ENCODE results near the gene WNT9B. TPM values are rescaled to one million over a fixed set of nuclear protein-coding genes. Genes with fewer than 3 reads are reported as not detected.

The WNT9B gene
- total RNA-seq, 1 experiment from 2014 or later = not detected

DNA sequence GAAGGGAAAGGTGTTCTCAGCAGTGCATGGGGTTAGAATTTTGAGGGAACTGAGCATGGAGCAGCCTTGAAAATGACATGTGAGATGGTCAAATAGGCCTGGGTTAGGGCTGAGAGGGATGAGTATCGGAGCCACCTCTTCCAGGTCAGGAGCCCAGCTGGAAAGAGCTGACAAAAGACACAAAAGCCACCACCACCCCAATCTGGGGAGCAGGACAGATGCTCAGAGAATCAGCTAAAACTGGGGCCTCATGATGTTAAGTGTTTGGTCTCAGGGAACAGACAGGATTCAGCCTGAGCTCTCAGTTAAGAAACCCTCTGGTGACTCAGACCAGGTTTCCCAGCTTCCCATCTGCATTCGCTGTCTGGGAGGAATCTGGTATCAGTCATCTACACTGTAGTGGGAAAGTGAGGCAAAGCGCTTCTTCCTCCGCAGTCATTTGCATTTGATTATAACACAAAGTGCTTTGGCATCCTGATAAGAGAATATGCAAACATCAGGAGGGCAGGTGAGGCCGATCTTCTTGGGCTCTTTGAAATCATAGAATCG lies 2.6 kb downstream of the WNT9B start:
- no peak for DNase-seq (ENCODE audit: extremely low read depth, low read depth)

DNA sequence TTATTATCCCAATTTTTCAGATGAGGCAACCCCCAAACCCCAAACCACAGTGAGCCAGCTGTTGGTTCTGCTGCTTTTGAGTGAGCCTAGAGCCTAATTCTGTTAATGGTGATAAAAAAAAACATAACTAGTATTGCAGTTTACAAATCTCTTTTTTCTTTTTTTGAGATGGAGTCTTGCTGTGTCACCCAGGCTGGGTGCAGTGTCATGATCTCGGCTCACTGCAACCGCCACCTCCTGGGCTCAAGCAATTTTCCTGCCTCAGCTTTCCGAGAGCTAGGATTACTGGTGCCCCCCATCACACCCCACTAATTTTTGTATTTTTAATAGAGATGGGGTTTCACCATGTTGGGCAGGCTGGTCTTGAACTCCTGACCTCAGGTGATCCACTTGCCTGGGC lies 3.1 kb downstream of the WNT9B start:
- no peak for DNase-seq (ENCODE audit: extremely low read depth, low read depth)

DNA sequence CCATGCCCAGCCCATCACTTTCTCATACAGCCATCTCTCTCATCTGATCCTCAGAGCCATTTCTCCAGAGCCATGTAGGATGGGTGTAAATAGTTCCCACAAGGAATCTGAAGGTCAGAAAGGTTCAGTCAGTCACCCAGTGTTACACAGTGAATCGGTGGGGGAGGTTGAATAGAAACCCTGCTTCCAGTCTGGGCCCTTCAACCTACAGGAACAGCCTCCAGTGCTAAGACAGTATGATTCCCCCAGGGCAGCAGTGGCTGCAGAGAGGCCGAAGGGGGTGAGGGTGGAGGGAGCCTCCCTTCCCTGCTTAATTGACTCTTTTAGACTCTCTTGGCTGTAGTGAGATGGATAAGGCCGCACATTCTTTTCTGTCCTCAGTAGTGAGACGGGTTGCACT lies 3.6 kb downstream of the WNT9B start:
- DNase-seq (ENCODE audit: extremely low read depth, low read depth) = no peak

DNA sequence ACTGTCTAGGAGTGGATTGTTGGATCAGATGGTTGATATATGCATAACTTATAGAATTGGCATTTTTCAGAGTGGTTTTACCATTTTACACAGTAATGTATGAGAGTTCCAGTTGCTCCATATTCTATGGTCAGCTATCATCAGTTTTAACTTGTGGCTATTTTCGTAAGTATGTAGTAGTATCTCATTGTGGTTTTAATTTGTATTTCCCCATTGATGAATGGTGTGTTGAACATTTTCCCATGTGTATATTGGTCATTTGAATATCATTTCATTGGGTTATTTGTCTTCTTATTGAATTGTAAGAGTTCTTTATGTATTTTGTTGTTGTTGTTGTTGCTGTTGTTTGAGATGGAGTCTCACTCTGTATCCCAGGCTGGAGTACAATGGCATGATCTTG lies 6.2 kb downstream of the WNT9B start:
- DNase-seq (ENCODE audit: extremely low read depth, low read depth) = no peak

DNA sequence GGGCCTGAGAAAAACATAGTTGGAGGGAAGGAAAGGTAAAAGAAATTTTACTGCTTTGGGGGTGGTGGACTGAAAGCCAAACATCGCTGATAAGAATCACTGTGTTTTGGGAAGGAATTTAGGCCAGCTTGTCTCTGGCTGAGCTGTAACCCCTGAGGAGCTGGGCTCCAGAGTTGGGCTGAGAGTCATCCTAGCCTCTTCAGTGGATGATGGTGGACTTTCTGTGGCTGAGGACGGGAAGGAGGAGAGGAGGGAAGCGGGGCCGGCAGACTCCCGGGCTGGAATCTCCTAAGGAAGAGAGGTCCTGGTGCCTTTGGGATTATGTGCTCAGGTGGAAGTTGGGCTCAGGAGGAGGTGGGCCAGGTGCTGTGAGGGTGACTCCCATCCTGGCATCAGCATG lies 8.6 kb downstream of the WNT9B start:
- DNase-seq (ENCODE audit: extremely low read depth, low read depth) = no peak

DNA sequence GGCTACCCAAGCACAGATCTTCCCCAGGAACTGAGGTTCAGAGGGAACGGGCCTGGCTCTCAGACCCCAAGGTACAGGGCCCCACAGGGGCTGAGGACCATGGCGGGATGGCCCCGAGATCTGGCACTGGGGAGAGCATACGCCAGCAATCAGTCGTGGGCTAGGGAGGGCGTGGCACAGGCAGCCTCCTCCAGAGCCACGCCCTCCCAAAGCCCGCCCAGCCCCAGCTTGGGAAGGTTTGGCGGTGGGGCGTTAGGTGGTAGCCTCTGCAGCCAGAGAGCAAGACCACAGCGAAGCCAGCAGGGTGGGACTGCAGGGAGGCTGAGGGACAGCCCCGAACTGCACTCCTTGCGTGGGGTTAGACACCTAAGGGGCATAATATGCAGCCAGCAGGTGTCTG lies 11.6 kb downstream of the WNT9B start:
- DNase-seq (ENCODE audit: extremely low read depth, low read depth) = no peak

DNA sequence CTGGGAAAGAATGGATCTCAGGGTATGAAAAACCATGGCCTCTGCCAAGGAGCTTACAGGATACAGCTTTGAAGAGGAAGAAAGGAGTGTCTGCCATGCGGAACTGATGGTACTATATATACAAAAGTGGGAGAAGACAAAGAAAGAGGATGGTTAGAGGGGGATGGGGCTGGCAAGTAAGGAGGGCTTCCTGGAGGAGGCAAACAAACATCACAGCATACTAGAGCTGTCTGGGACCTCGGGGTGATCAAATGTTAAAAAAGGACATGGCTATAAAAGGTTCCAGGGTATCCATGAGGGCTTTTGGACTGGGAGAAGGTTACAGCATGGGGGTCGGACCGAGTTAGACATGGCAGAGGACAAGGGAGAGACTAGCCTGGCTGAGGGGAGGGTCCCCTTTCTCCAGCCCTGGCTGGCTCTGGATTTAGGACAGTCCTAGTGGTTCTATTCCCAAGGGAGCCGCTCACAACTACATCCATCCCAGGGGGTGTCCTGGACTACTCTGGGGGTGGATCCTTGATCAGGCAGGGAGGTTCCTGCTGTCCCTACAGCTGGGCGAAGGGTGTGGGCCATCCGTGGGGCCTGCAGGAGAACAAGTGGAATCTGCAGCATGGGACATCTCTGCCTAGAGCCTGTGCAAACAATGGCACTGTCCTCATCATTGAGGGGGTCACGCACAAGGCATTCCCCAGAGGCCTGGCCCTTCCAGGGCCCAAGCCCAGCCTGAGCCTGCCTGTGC lies 12.2 kb downstream of the WNT9B start:
- no peak for DNase-seq (ENCODE audit: extremely low read depth, low read depth)

DNA sequence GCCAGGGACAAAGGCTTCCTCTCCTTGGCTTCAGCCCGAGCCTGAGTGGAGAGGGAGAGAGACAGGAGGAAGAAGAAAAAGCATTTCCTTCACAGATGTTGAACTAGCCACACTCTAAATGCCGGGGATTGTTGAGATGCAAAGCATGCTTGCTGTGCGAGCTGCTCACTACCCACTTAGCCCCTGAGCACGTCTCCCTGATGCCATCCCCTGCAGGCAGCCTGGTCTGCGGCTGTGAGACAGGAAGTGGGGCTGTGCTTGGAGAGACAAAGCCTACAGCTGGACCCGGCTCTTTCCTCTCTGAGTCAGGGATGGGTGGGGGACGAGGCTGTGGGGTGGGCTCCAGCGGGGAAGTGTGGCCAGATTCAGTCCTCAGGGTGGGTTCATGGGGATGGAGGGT lies 13.7 kb downstream of the WNT9B start:
- no peak for DNase-seq (ENCODE audit: extremely low read depth, low read depth)

DNA sequence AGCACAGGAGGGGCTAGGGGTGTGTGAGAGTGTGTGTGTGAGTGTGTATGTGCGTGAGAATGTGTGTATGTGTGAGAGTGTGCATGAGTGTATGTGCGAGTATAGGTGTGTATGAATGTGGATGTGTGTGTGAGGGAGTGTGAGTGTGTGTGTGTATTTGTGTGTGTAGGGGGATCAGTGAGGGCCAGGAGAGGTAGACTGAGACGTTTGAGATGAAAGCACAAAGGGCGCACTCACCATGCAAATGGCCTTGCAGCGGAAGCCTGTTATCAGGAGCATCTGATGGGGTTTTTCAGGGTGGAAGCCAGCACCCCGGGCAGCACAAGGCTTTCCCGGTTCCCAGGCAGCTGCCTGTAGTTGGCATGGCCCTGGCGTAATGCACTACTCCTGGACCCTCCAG lies 14.9 kb downstream of the WNT9B start:
- no peak for DNase-seq (ENCODE audit: extremely low read depth, low read depth)

DNA sequence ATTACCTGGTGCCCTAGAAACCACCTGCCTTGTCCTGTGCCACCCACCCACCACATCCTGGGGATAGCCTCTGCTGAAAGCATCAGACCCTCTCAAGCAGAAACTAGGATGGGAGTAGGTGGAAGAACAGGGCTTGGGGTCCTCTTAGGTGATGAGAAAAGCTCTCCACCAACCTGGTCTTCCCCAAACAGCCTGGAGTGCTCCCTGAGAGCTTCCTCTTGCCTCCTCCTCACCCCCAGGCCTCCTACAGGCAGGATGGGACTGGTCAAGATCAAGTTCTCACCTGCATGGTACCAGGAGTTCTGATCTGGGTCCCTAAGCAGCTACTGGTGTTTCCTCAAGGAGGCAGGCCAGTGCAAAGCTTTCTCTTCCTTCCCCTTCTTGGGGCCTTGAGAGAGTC lies 15.4 kb downstream of the WNT9B start:
- no peak for DNase-seq (ENCODE audit: extremely low read depth, low read depth)

DNA sequence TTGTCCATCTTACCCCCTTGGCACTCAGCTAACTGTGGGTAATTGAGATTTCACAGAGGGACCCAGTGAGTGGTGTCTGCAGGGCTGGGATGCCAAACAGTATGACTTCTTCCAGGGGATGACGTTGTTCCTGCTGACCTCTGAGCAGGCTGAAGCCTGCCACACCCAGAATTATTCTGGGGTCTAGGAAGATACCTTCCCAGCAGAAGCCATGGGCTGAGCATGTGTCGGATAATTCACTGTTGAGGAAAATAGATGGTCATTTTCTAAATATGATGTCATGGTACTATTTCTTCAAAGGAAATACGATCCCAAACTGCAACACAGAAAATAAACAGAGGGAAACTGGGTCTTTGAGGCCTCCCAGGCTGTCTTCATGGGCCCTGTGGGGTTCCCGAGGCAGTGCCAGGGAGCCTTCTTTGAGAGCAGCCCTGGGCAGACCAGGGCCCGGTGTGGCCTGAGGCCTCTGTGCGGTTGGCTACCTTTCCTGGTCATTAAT lies 17.4 kb downstream of the WNT9B start:
- no peak for DNase-seq (ENCODE audit: extremely low read depth, low read depth)

DNA sequence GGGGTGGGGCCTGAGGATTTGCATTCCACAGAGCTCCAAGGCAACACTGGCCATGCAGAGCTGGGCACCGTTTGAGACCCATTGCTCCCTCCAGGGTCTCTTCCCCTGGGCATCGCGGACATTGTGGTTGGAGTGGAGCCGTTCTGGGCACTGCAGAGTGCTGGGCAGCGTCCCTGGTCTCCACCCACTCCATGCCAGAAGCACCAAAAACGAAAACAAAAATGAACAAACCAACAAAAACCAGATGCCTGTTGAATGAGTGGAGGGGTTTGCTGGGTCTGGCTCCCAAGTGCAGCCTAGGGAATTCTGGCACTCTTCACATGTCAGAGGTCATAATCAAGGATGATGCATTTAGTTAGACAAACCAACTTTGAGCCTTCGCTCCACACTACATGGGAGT lies 17.9 kb downstream of the WNT9B start:
- DNase-seq (ENCODE audit: extremely low read depth, low read depth) = no peak

DNA sequence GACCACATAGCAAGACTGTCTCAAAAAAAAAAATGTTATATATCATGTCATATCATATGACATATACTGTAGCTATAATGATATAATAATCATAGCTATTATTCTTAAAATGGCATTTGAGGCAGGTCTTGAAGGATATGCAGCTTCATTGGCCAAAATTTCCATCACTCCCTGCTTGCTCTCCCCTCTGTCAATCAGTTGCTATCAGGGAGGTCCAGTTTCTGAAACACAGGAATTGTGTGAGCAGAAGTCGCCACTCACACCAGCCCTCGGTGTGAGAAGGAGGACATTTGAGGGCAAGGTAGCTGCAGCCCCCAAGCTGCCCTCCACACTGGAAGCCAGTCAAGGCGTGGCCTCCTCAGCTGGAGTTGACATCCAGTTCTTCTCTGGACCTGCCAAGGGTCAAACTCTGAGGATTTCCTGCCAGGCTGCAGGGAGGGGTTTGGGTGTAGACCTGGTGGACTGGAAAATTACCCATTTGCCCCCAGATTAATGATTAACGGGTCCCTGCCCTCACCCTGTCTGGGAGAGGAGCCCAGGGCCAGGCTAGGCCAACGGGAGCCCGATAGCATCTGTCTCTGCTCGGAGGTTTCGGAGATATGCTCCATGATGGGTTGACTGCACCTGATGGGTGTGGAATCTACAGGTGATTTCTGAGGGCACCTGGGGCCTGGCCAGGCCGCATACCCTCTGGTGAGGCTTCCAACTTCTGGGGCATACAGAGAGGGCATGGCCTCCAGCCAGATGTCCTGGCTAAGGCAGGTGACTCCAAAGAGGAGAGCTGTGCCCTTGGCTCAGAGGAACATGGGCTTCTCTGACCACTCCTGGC lies 18.8 kb downstream of the WNT9B start:
- DNase-seq (ENCODE audit: extremely low read depth, low read depth) = no peak

DNA sequence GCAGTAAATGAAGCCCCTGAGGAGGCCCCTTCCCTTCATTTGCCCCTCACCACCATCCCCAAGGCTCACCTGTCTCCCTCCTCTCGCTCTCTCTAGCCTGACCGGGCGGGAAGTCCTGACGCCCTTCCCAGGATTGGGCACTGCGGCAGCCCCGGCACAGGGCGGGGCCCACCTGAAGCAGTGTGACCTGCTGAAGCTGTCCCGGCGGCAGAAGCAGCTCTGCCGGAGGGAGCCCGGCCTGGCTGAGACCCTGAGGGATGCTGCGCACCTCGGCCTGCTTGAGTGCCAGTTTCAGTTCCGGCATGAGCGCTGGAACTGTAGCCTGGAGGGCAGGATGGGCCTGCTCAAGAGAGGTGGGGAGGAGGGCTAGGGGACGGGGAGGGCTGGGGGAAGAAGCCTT lies 21.0 kb downstream of the WNT9B start:
- DNase-seq (ENCODE audit: extremely low read depth, low read depth) = no peak

DNA sequence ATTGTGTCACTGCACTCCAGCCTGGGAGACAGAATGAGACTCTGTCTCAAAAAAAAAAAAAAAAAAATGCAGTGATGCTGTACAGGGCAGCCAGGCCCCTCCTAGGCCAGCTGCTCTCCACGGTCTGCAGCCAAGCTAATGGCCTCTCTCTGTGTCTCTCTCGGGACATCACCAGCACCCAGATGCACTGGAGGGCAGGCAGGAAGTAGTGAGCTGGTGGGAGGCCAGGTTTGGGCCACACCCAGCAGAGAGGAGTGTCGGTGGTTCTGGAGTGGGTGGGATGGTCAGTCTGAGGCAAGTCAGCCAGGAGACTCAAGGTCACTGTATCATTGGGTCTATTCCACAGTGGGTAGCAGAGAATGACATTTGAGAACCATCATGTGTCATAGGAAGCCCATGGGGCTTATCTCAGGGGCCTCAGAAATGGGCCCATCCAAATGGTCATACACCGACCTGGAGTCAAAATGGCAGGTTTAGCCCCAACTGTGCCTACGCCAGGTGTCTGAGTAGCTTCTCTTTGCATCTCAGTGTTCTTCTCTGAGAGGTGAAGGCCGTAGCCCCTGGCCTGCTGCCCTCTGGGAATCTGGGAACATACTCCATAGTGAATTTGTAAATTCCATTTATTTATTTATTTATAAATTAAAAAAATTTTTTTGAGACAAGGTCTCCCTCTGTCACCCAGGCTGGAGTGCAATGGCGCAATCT lies 22.7 kb downstream of the WNT9B start:
- no peak for DNase-seq (ENCODE audit: extremely low read depth, low read depth)

DNA sequence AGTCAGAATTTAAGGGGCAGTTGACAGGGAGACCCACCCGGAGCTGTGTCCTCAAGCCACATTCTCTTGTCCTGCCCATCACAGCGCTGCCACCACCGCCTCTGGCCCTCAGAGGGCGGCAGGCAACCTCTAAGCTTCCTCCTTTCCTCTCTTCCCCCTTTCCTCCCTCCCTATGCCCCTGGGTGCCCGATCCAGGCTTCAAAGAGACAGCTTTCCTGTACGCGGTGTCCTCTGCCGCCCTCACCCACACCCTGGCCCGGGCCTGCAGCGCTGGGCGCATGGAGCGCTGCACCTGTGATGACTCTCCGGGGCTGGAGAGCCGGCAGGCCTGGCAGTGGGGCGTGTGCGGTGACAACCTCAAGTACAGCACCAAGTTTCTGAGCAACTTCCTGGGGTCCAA lies 23.5 kb downstream of the WNT9B start:
- DNase-seq (ENCODE audit: extremely low read depth, low read depth) = no peak

DNA sequence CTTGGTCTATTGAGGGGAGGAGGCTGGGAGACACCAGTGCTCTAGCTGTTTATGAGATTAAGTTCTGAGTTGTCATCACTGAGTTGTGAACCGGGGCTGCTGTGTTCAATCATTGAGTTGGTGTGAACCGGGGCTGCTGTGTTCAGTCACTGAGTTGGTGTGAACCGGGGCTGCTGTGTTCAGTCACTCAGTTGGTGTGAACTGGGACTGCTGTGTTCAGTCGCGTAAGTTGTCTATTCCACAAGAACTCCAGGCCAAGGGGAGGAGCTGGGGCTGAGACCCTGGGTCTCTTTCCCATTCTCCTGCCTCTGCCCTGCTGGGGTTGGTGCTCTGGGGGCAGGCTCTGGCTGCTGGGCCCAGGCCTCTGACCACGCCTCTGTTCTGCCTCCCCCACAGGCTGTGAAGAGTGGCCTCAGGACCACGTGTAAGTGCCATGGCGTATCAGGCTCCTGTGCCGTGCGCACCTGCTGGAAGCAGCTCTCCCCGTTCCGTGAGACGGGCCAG lies 24.5 kb downstream of the WNT9B start:
- no peak for DNase-seq (ENCODE audit: extremely low read depth, low read depth)

DNA sequence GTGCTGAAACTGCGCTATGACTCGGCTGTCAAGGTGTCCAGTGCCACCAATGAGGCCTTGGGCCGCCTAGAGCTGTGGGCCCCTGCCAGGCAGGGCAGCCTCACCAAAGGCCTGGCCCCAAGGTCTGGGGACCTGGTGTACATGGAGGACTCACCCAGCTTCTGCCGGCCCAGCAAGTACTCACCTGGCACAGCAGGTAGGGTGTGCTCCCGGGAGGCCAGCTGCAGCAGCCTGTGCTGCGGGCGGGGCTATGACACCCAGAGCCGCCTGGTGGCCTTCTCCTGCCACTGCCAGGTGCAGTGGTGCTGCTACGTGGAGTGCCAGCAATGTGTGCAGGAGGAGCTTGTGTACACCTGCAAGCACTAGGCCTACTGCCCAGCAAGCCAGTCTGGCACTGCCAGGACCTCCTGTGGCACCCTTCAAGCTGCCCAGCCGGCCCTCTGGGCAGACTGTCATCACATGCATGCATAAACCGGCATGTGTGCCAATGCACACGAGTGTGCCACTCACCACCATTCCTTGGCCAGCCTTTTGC lies 25.0 kb downstream of the WNT9B start:
- DNase-seq (ENCODE audit: extremely low read depth, low read depth) = no peak

DNA sequence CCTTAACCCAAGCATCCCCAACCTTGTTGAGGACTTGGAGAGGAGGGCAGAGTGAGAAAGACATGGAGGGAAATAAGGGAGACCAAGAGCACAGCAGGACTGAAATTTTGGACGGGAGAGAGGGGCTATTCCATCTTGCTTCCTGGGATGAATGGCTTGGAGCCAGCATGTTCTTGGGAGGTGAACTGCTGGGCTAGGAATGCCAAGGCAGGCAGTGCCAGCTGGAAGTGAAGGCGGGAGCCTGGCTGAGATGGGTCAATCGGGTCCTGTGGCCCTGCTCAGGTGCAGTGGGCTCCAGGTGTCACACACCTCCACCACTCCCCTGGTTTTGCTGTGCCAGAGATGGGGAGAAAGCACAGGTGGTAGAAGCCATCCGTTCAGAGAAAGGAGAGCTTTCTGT lies 25.5 kb downstream of the WNT9B start:
- no peak for DNase-seq (ENCODE audit: extremely low read depth, low read depth)

DNA sequence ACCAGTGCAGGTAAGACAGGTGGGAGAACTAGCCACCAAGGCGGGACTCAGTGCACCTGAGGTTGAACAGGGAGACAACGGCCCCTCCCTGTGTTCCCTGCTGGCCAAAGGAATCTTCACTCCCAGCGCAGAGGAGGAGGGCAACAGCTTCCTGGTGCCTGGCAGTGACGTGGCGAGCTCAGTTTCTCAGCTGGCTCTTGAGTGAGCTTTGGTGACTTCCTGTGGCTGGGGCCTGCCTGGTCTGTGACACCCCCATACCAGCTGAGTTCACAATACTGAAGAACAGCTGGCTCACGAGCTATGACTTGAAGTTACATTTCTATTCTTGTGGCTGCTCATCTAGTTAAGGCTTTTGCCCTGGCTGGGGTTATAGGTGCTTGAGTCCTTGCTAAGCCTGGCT lies 26.1 kb downstream of the WNT9B start:
- no peak for DNase-seq (ENCODE audit: extremely low read depth, low read depth)

DNA sequence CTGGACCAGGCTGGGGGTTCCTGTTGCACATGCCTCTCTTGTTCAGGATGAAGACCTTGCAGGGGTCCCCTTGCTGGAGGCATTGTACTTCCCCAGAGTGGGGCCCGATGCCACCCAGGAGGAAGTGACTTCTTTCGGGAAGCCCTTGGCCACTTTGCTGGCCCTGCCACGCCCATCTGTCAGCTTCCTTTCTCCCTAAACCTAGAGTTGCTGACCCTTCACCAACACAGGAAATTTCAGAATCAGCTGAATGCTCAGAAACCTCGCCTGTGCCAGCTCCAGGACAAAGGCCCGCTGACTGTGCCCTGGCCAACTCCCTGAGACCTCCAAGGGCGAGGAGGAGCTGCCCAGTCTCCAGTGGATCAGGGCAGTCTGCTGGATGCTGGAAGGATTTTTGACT lies 26.7 kb downstream of the WNT9B start:
- DNase-seq (ENCODE audit: extremely low read depth, low read depth) = no peak
